NCI-H146 treated with DMSO at 0.1 percent for 48 hours (cell line): Measurements from ENCODE around the gene GARNL3.

Experiments used
- DNase-seq: peaks from one replicate; lab custom pipeline; 2025; ENCODE audit not compliant: unreplicated experiment; lab: John Stamatoyannopoulos, UW

Gene GARNL3, protein sequence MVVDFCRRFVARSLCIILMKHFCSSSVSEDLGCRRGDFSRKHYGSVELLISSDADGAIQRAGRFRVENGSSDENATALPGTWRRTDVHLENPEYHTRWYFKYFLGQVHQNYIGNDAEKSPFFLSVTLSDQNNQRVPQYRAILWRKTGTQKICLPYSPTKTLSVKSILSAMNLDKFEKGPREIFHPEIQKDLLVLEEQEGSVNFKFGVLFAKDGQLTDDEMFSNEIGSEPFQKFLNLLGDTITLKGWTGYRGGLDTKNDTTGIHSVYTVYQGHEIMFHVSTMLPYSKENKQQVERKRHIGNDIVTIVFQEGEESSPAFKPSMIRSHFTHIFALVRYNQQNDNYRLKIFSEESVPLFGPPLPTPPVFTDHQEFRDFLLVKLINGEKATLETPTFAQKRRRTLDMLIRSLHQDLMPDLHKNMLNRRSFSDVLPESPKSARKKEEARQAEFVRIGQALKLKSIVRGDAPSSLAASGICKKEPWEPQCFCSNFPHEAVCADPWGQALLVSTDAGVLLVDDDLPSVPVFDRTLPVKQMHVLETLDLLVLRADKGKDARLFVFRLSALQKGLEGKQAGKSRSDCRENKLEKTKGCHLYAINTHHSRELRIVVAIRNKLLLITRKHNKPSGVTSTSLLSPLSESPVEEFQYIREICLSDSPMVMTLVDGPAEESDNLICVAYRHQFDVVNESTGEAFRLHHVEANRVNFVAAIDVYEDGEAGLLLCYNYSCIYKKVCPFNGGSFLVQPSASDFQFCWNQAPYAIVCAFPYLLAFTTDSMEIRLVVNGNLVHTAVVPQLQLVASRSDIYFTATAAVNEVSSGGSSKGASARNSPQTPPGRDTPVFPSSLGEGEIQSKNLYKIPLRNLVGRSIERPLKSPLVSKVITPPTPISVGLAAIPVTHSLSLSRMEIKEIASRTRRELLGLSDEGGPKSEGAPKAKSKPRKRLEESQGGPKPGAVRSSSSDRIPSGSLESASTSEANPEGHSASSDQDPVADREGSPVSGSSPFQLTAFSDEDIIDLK

DNA sequence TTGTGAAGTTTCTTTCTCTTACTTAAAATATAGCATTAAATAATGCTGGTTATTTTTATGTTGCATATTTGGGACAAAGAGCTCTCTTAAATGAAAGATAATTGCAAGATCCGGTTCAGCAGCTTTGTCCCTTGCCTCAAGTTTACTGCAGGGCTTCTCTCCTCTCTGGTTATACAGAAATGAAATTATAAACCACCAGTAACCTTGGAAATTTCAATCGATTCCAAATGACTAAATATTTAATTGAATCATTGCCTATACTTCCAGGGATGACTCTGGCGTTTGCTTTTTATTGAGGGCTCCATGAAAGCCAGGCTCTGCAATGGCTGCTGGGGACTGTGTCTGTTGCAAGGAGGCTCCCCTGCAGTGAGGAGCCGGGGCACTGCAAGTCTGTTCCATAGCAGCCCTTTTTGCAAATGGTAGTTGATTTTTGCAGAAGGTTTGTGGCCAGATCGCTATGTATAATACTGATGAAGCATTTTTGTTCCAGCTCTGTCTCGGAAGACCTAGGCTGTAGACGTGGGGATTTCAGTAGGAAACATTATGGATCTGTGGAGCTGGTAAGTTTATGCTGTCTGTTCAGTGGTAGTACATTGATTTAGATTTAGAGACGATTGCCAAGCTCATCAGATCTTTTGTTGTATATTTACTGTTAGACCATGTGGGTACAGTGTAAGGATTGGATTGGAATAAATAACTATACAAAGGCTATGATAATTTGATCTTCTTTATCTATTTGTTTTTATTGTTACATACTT lies at the start of gene GARNL3:
Gene GARNL3 (plus strand): TSS at position 313 of the 758 bp plus-strand sequence. CDS start 104 bp downstream, at position 417.
- peak; percentile 7 for DNase-seq

DNA sequence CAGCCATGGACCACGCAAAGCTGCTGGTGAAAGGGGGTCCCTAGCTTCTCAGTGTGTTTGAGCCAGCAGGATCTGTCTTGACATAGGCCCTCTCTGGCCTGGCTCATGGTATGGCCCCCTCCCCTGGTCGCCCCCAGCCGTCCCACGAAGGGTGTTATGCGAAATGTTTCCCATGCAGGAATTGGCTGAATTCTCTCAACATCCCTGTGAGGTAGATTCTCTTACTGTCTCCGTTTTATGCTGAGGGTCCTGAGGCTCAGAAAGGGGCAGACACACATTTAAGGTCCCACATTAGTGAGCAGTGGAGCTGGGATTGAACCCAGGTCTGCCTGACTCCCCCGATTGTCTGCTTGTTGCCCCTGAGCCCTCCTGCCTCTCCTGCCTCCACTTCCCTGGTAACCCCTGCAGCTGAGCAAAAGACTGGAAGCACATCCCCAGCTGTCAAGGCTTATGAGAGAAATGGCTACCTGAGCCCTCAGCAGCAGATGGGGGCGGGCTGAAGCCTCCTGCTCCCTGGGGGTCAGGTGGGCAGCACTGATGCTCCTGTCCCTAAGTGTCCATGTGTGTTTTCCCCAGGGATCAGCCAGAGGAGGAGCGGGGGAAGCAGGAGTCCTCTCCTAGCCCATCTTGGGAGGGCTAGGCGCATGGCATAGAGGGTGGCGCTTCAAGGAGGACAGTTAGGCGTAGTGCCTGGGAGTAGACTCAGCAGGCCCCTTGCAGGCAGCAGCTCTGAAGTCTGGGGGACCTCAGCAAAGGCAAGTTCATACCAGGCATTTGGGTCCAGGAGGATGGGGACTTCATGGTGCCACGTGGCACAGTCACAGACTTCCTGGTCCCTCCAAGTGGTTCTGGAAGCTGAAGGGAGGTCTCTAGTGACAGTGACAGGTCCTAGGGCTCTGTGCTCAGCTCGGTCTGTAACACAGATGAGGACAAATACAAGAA lies 49.0 kb upstream of the GARNL3 start:
- no peak for DNase-seq

DNA sequence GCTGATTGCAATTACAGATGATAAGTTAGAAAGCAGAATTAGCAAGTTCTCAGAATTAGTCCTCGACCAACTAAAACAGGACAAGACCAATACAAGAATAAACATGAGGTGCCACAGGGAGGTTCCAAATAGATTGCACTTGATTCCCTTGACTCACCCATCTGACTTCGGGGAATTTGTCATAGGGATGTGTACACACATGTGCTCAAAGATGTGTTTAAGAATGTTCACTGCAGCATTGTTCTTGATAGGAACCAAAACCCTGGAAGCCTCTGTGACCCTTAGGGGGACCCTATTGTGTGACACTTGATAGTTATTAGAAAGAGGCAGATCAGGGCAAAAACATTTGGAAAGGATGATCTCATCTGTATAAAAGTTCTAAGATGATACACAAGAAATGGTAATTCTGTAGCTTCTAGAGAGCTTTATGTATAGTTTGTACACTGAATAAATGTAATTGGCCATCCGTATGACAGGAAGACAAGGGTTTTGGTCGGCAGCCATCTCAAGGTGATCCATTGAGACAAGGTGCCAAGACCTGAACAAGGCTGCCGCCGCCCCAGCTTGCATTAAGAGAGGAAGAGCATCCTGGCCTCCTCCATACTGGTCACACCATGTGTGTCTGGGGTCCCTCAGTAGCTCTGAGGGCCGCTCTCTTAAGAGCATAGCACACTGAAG lies 48.2 kb upstream of the GARNL3 start:
- DNase-seq = no peak

DNA sequence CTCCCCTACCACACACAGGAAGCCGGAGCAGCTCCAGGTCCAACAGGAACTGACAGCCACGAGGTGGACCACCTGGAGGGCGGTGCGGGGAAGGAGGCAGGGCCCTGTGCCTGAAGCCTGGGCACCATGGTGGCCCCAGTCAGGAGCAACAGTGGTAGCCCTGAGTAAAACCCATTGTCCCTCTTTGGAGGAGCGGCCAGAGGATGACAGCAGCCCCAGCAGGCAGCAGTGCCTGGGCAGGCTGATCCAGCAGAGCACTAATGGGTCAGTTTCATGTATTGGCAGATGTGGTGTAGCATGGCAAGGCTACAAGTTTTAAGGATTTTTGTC lies 47.7 kb upstream of the GARNL3 start:
- DNase-seq = no peak

DNA sequence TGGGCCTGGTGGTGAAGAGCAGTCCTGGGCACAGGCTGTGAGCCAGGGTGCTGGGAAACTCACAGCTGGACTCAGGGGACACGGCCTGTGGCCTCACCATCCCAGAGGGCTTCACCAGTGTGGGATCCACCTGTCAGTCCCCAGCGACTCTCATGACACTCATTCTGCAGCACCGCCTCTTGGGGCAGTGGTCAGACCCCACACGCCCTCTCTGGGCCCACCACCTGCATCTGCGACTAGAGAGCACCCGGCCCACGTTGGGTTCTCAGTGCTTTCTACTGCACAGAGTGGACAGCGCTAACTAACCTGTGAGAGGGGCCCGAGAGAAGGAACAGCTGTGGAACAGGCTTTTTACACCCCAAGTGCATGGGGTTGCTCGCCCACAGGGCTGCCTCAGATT lies 45.8 kb upstream of the GARNL3 start:
- DNase-seq = no peak

DNA sequence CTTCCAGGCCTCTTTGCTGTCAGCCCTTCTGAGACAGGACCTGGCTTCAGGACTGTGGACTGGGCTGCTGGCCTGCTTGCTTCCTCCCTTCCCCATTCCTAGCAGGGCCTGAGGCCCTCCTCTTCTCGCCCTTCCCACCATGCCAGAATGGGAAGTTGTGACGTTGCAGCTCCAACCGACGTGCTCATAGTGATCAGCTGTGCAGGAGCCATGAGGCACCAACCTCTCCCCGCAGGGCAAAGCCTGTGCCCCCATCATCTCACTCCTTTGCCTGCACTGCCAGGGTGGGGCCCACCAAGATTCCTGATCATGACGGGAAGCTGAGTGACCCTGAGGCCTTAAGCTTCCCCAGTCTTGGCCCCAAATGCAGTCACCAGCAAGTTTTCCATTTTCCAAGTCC lies 45.1 kb upstream of the GARNL3 start:
- DNase-seq = no peak

DNA sequence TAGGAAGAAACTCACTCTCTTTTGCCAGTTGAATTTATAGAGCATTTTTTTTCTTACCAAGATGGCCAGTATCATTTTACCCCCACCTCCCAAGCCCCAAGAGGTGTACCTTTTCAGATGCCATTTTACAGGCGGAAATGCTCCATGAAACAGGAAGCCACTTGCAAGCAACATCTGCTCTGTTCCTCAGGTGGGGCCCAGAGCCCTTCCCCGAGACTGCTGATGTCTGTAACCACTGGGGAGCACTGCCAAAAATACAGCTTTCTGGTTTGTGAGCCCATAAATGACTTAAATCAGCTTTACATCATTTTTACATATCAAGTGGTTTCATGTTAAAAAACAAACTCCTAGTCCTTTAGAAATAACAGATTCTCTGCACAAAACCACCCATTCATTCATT lies 42.9 kb upstream of the GARNL3 start:
- DNase-seq = no peak

DNA sequence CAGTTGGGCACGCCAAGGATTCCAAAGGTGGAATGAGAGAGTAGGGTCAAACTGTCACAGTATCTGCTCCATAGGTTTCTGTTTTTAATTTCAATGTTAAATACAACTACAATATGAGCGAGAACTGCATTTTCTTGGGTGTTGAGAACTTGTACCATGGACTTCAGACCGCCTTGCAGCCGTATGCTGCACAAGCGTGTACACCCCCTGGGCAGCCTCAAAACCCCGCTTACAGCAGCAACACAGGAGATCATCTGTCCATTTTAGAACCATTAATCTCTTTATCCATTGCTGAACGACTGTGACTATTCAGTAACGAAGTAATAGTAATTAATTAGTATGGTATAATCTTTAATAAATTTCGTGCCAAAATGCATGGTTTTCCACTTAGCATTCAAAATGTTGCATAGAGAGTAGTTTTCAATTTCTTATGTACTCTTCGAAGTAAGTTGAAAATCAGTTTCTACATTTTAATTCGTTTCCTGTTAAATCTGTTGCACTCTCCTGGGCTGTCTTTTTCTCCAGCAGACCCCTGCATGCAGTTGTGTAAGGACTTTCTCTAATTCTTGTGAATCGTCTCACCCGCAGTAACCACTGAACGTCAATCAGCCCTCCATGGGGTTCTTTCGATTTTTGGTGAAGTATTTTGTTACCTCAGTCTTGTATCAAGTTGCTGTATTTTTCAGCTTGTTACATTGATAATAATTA lies 42.0 kb upstream of the GARNL3 start:
- no peak for DNase-seq

DNA sequence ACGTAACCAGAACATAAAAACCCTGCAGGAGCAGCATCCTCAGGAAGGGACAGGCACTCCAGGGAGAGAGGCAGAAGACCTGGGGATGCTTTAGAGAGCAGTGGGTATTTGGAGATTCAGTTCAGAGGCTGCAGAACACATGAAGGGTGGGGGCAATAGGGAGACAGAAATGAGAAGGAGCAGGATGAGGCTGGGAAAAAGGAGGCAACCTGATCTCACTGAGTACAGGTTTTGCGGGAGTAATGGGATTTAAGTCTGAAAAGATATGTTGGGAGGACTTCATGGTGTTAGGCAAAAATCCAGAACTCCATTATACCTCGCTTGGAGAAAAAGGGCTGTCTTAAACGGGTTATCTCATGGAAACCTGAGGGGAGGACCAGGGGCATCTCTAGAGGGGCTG lies 41.3 kb upstream of the GARNL3 start:
- DNase-seq = no peak

DNA sequence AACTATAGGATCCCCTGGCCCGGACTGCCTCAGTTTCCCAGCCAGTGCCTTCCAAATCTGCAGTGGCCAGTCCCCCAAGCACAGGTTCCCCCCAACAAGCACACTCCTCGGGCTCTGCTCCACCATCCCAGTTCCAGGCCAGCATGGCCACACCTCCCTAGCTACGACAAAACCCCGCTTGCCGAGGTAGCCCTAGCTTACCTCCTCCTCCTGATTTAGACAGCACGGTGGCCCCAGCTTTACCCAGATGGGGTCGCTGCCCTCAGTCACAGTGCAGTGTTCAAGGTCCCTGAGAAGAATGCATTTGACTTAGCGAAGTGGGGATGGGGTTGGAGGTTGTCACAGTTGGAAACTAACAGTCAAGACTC lies 40.8 kb upstream of the GARNL3 start:
- no peak for DNase-seq

DNA sequence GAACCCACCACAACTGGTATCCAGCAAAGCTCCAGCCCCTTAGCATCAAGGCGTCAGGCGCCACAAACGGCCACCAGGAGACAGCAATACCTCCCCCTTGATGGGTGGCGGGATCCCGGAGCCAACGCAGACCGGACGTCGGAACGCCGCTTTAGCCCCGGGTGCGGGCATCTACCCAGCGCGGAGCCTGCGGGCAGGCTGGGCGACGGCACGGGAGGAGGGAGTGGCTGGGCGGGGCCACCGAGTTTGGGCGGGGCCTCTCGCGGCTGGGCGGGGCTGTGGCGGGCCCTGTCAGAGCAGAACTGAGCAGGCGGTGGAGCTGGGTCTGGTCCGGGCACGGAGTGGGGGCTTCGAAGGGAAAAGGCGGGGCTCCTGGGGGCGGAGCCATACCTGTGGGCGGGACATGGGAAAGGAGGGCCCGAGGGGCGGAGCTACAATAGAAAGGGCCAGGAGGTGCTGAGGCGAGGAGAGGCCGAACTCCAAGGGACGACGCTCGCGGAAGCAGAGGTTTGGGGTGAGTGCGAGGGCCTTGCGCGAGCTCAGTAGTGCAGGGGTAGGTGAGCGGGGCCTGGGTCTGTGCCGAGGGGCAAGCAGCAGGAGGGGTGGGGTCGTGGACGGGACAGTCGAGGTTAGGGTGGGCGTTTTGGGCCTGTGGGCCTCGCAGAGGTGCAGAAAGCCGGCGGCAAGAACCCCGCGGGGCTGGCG lies 40.2 kb upstream of the GARNL3 start:
- peak; percentile 52 for DNase-seq

DNA sequence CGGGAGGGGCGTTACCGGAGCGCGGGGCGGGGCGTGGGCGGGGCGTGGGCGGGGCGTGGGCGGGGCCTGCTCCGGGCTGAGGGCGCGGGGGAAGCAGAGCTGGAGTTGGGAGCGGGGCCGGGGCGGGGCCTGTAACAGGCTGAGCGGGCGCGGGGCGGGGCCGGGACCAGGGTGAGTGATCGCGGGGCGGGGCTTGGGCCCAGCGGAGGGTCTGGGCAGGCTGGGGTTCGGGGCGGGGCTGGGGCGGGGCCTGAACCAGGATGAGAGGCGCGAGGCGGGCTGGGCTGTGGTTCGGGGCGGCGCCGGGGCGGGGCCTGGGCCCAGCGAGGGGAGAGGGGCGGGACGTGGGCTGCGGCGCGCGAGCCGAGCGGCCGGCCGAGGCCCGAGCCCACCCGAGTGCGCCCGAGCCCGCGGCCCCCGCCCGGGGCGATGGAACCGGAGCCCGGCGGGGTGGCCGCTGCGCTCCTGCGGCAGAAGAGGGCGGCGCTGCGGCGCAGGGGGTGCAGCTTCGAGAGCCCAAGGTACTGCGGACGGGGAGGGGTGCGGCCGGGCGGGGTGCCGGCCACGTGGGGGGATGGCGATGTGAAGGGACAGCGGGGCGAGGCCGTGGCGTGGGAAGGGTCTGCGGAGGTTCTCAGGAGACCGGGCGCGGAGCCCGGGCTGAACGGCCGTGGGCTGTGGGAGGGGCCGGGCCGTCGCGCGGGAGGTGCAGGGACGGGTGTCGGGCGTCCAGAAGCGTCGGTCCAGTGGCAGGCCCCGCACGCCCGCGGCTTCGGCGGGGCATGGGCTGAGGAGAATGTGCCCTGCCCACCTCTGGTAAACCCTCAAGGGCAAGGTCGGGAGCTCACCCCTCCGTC lies 39.5 kb upstream of the GARNL3 start:
- peak; percentile 68 for DNase-seq

DNA sequence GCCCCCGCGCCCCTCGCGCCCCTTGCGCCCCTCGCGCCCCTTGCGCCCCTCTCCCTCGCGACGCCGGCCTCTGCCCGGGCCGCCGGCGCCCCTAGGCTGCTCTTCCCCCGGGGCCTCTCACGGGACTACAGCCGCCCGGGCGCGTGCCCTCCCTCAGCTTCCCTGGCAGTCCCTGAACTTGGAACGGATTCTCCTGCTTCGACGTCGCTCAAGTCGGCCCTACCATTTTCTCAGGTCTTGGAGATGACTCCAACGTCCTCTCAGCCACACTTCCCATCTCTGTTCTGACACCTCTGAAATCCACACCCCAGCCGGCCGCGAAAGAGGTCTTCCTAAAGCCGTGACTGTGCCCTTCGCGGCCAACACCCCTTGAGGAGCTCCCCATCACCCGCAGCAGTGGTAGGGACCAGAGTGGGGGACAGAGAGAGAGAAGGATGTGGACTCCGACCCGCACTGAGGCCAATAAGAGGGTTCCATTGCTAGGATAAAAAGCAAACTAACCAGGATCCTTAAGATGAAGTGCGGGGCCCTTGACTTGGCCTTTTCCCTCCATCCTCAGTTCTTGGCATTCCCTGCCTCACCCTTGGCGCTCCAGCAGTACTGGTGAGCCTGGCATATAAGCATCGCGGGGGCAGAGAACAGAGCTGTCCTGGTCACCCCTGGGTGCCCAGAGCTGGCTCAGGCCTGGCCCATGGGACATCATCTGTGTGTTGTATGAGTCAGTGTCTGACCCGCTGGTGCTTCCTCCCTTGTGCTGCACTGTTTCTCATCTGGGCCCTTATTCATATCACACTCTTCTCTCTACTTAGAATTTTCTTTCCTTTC lies 38.6 kb upstream of the GARNL3 start:
- DNase-seq = no peak

DNA sequence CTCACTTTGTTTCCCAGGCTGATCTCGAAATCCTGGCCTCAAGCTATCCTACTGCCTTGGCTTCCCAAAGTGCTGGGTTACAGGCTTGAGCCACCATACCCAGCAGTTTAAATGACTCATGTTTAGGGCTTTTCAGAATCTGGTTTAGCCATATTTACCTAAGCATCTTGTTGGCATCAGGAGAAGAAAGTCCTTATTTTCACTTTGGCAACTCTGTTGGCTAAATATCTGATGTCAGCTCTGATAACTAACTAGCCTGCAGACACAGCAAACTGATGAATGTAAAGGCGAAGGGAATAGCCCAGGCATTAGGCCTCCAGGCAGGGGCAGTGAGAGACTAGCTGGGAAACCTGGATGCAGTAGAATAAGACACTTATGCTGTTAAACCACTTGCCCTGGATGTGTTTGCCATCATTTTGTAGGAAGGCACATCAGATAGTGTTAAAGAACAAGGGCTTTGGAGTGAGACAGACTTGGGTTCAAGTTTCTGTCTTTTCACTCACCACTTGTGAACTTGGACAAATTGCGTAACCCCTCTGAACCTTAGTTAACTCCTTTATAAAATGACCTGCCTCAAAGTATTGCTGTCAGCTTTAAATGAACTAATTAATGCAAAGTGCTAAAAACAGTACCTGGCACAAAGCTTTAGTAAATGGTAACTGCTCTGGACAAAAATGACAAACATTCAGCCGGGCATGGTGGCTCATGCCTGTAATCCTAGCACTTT lies 34.7 kb upstream of the GARNL3 start:
- no peak for DNase-seq

DNA sequence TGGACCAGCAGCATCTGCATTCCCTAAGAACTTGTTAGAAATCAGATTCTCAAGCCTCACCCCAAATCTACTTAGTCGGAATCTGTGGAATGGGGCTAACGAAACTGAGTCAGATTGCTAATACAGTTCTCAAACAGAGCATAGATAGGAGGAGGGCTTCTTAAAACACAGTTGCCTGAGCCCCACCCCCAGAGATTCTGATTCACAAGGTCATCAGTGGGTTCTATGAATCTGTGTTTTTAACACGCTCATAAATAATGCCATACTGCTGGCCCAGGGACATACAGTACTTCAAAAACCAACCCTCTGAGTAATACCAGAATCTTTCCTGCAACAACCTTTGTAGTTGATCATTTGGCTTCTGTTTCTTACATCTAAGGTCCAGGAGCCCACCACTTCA lies 32.9 kb upstream of the GARNL3 start:
- no peak for DNase-seq
